Measurements from ENCODE around the gene ZSCAN5A. TPM values are rescaled to one million over a fixed set of nuclear protein-coding genes. Genes with fewer than 3 reads are reported as not detected.

Gene ZSCAN5A
- total and polyA plus RNA-seq, 9 of the 15 experiments (the other 6 are each of a cell fraction or from before 2014, with no cell fraction given) = 5.8 to 15.3 (median 11.8) TPM

DNA sequence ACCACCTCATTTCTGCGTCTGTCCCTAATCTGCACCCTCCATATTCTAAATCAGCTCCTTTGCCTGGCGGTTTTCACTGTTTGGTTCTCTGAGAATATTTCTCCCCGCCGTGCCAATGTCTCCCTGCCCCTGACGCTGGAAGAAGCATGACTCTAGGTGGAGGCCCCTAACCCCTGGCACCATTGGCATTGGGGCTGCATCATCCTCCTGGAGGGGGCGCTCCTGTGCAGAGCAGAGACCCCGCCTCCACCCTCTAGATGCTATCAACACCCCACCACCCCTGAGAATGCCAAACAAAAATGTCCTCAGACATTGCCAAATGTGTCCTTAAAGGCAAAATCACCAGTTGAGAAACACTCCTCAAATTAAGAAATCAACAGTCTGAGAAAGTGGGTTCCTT, 123.5 kb downstream of the ZSCAN5A start:
- no peak overlapping the region for H3K9ac ChIP-seq (ENCODE audit: insufficient read depth in 1 of 2, low read depth in 2 of 2, low read length in 2 of 2)
- DNase-seq (ENCODE audit: extremely low read depth in 1 of 4, low spot score in 3 of 4) (no peak), FAIRE-seq (no peak), ATAC-seq (no peak)
- no peaks in the 10 kb centered on the region for H3K79me2 ChIP-seq (ENCODE audit: control insufficient read depth, insufficient read depth, low read length)
- H3K36me3 ChIP-seq (ENCODE audit: control insufficient read depth, insufficient read depth, low read length) = no peaks in the 10 kb centered on the region
- H3K4me1 ChIP-seq (replicated peaks in 1 of 2; ENCODE audit: control insufficient read depth in 2 of 2, insufficient read depth in 2 of 2, low read length in 2 of 2) = peaks cover 3 to 6% of the 10 kb centered on the region in 2 experiments; a peak in 4 of 5 replicates
- H2AFZ ChIP-seq (ENCODE audit: low read depth, low read length) = no peak overlapping the region
- TF ChIP-seq LCOR (CRISPR knock-in tag; IDR thresholded peaks at IDR 0.05) (no peak), RCOR1 (IDR thresholded peaks at IDR 0.05; ENCODE audit: borderline replicate concordance in 1 of 2, low read depth in 2 of 2, low read length in 2 of 2) (no peak), EP300 (IDR thresholded peaks at IDR 0.05; ENCODE audit: low read length) (no peak), KDM4B (IDR thresholded peaks at IDR 0.05; ENCODE audit: borderline replicate concordance in 2 of 2, low read depth in 1 of 2) (no peak)
- TF ChIP-seq, protein P1, sequence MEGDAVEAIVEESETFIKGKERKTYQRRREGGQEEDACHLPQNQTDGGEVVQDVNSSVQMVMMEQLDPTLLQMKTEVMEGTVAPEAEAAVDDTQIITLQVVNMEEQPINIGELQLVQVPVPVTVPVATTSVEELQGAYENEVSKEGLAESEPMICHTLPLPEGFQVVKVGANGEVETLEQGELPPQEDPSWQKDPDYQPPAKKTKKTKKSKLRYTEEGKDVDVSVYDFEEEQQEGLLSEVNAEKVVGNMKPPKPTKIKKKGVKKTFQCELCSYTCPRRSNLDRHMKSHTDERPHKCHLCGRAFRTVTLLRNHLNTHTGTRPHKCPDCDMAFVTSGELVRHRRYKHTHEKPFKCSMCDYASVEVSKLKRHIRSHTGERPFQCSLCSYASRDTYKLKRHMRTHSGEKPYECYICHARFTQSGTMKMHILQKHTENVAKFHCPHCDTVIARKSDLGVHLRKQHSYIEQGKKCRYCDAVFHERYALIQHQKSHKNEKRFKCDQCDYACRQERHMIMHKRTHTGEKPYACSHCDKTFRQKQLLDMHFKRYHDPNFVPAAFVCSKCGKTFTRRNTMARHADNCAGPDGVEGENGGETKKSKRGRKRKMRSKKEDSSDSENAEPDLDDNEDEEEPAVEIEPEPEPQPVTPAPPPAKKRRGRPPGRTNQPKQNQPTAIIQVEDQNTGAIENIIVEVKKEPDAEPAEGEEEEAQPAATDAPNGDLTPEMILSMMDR (IDR thresholded peaks at IDR 0.05 in 2 of 3, conservative IDR thresholded peaks at IDR 0.05 in 1 of 3; ENCODE audit: insufficient read depth in 2 of 3, low read depth in 1 of 3, low read length in 3 of 3) = peak in 2 of 3 experiments; percentile 31 to 40; a peak in 5 of 6 replicates
- TF ChIP-seq, protein P2, sequence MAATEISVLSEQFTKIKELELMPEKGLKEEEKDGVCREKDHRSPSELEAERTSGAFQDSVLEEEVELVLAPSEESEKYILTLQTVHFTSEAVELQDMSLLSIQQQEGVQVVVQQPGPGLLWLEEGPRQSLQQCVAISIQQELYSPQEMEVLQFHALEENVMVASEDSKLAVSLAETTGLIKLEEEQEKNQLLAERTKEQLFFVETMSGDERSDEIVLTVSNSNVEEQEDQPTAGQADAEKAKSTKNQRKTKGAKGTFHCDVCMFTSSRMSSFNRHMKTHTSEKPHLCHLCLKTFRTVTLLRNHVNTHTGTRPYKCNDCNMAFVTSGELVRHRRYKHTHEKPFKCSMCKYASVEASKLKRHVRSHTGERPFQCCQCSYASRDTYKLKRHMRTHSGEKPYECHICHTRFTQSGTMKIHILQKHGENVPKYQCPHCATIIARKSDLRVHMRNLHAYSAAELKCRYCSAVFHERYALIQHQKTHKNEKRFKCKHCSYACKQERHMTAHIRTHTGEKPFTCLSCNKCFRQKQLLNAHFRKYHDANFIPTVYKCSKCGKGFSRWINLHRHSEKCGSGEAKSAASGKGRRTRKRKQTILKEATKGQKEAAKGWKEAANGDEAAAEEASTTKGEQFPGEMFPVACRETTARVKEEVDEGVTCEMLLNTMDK (IDR thresholded peaks at IDR 0.05; ENCODE audit: borderline replicate concordance, insufficient read depth, low read depth, low read length, poor library complexity, severe bottlenecking) = peak; percentile 19
- BruUV-seq (replicated peaks) = no TSS peak
- no peak overlapping the region for H3K4me2 ChIP-seq (ENCODE audit: insufficient read depth, low read length)
- H3K27ac ChIP-seq (ENCODE audit: extremely low read depth, low read depth, low read length) = no peak overlapping the region
- H3K27me3 ChIP-seq (ENCODE audit: control insufficient read depth in 2 of 2, insufficient read depth in 2 of 2, low read length in 2 of 2) = no peaks in the 10 kb centered on the region; a peak in 2 of 5 replicates
- no peak overlapping the region for H3K4me3 ChIP-seq
- H3K9me3 ChIP-seq (replicated peaks; ENCODE audit: control insufficient read depth, insufficient read depth, low read depth, low read length) = no peaks in the 10 kb centered on the region
- ChIA-PET CTCF (ENCODE audit: low intra/inter-chr PET ratio) (no interaction called here), POLR2A (interaction anchor here (1.1 kb wide), 1 partner anchor 9 kb away, joined by 3 read pairs; no protein-coding TSS in a partner anchor)
- in situ Hi-C loops (cut with MboI) (no loop called here), intact Hi-C loops (cut with micrococcal nuclease) (no loop called here)
- H3K9me1 ChIP-seq (ENCODE audit: control insufficient read depth, insufficient read depth, low read length) = no peaks in the 10 kb centered on the region
- WGBS (ENCODE audit: insufficient coverage, low coverage, missing lambda C conversion rate) = 37% methylated on average over 4 of the region's 7 CpGs
- H4K20me1 ChIP-seq (replicated peaks; ENCODE audit: control insufficient read depth, insufficient read depth, low read length) = no peaks in the 10 kb centered on the region

Measured in K562 (cell line).